Lower leg skin (tissue), 4 donors: Measurements from ENCODE around the gene PARP2. TPM values are rescaled to one million over a fixed set of nuclear protein-coding genes. Genes with fewer than 3 reads are reported as not detected.

Experiments
- DNase-seq, 2 donors: peaks; one replicate each; pipeline ENCODE4 v3.0.0-alpha.2; 2019; ENCODE audit warnings: low spot score in 2 of 2
- H3K4me3 ChIP-seq: fragments of 200-600 bp; sonication (generic); 2 replicates; pipeline ENCODE4 v1.5.1; 2017; ENCODE audit warnings: mild to moderate bottlenecking, low read depth; ENCODE audit not compliant: poor library complexity, severe bottlenecking
- CTCF ChIP-seq, 3 donors: fragments of 450-650 bp; IDR thresholded peaks; one replicate each; pipeline ENCODE4 v1.5.1; 2016; ENCODE audit warnings: antibody characterized with exemption in 3 of 3, mild to moderate bottlenecking in 3 of 3, moderate library complexity in 2 of 3
- POLR2A ChIP-seq, 2 donors: fragments of 450-650 bp; IDR thresholded peaks; one replicate each; pipeline ENCODE4 v1.6.1; 2016 to 2017; ENCODE audit warnings: antibody characterized with exemption in 2 of 2, mild to moderate bottlenecking in 1 of 2, moderate library complexity in 1 of 2
- WGBS, 2 donors: methylation state at CpG; one replicate each; pipeline ENCODE4 v1.1.5; 2018; 5-methylcytosine and 5-hydroxymethylcytosine counted together
- intact Hi-C: fragments of 100-400 bp; cut with DNase I; formaldehyde crosslinking; loops from one replicate; pipeline ENCODE4 v1.15.0; 2023; ENCODE audit warnings: low total_unique reads
- total RNA-seq, 4 donors: library from RNA; depleted of rRNA; stranded (reverse); fragments of >200 nt; gene quantifications; one replicate each; pipeline ENCODE4 v1.1.0, GENCODE V29; 2016

PARP2 gene
- total RNA-seq, 4 donors from 2014 or later: 7.9 to 20.4 (median 13.0) TPM

GRCh38 chr14:20376071-20376588 lies 32.7 kb downstream of the PARP2 start:
- H3K4me3 ChIP-seq: no peak overlapping the region
- no peak for DNase-seq
- WGBS, 2 donors: 87 to 93% methylated on average over 12 of the region's 12 CpGs
- TF ChIP-seq CTCF (IDR thresholded peaks at IDR 0.05): no peak
- TF ChIP-seq POLR2A (IDR thresholded peaks at IDR 0.05): no peak
- intact Hi-C loops: no loop called here

GRCh38 chr14:20377171-20377570 lies 33.7 kb downstream of the PARP2 start:
- no peak for TF ChIP-seq POLR2A (IDR thresholded peaks at IDR 0.05)
- no peak for TF ChIP-seq CTCF (IDR thresholded peaks at IDR 0.05)
- H3K4me3 ChIP-seq: no peak overlapping the region
- intact Hi-C loops: no loop called here
- DNase-seq: peak in 1 of 2 donors; percentile 78
- WGBS, 2 donors: 96 to 100% methylated on average over 2 of the region's 2 CpGs

GRCh38 chr14:20379743-20380142 lies 36.3 kb downstream of the PARP2 start:
- intact Hi-C loops: no loop called here
- TF ChIP-seq CTCF (IDR thresholded peaks at IDR 0.05) (no peak), POLR2A (IDR thresholded peaks at IDR 0.05) (no peak)
- no peak for DNase-seq
- H3K4me3 ChIP-seq: no peak overlapping the region
- 22 to 38% methylated on average over 1 of the region's 1 CpG for WGBS, 2 donors

GRCh38 chr14:20380681-20381080 lies 37.2 kb downstream of the PARP2 start:
- intact Hi-C loops: no loop called here
- peak in 1 of 2 donors; percentile 56 for DNase-seq
- H3K4me3 ChIP-seq: no peak overlapping the region
- 81 to 84% methylated on average over 6 of the region's 6 CpGs for WGBS, 2 donors
- no peak for TF ChIP-seq POLR2A (IDR thresholded peaks at IDR 0.05)
- no peak for TF ChIP-seq CTCF (IDR thresholded peaks at IDR 0.05)

GRCh38 chr14:20381341-20381740 lies 37.9 kb downstream of the PARP2 start:
- intact Hi-C loops: no loop called here
- no peak for TF ChIP-seq CTCF (IDR thresholded peaks at IDR 0.05)
- no peak for TF ChIP-seq POLR2A (IDR thresholded peaks at IDR 0.05)
- H3K4me3 ChIP-seq: no peak overlapping the region
- WGBS, 2 donors: 74 to 96% methylated on average over 7 of the region's 7 CpGs
- no peak for DNase-seq

GRCh38 chr14:20382526-20382925 lies 39.1 kb downstream of the PARP2 start:
- TF ChIP-seq POLR2A (IDR thresholded peaks at IDR 0.05) (no peak), CTCF (IDR thresholded peaks at IDR 0.05) (no peak)
- intact Hi-C loops: no loop called here
- WGBS, 2 donors: 92 to 97% methylated on average over 10 to 12 of the region's 12 CpGs
- peak in 1 of 2 donors; percentile 65 for DNase-seq
- H3K4me3 ChIP-seq: no peak overlapping the region
